8988T (cell line): ENCODE data around the gene SLC6A1.
"Not testable (repeated sequence)": the region's sequence is repeated elsewhere in the genome, so short reads cannot be mapped to it uniquely, and the experiment has no call there.

Source experiments
- DNase-seq: peaks from one replicate; pipeline ENCODE4 v3.0.0; 2011

SLC6A1 gene

GRCh38 chr3:11071096-11071755, 78.7 kb downstream of the SLC6A1 start:
- no peak for DNase-seq

GRCh38 chr3:11072631-11073030, 80.1 kb downstream of the SLC6A1 start:
- no peak for DNase-seq

- no peak for DNase-seq
Measured at GRCh38 chr3:11074011-11074410, 81.5 kb downstream of the SLC6A1 start.

DNA sequence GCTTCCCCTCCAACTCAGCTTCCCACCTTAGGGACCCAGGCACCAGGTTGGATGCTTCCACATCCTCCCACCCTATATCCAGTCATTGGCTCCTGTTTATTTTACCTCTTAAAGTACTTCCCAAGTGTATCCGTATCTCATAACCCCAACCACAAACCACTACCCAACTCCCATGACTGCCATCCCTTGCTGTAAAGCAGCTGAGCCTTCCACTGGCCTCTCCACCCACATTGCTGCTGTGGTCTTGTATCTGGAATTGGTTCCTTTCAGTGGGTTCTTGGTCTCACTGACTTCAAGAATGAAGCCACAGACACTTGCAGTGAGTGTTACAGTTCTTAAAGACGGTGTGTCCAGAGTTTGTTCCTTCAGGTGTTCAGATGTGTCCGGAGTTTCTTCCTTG, 81.9 kb downstream of the SLC6A1 start:
- no peak for DNase-seq

DNA sequence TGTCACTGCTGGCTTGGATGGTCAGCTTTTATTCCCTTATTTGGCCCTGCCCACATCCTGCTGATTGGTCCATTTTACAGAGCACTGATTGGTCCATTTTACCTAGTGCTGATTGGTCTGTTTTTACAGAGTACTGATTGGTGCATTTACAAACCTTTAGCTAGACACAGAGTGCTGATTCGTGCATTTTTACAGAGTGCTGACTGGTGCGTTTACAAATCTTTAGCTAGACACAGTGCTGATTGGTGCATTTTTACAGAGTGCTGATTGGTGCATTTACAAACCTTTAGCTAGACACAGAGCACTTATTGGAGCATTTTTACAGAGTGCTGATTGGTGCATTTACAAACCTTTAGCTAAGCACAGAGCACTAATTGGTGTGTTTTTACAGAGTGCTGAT, 82.6 kb downstream of the SLC6A1 start:
- DNase-seq: not testable (repeated sequence)

DNA sequence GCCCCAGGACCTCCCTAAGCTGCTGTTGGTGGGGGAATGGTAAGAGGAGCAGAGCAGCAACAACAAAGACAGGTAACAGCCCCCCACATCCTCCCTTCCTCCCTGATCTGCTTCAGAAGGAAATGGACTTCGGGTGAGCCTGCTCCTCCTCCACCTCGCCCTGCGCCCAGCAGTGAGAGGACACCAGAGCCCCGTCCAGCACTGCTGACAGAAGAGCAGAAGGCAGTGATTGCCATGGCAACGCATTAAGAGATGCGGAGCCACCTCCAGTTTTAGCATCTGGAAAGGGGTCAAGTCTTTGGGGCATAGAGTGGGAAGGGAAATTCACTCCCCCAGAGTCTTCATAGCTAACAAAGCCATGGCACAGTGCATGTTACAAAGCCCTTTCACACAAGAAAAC, 84.2 kb downstream of the SLC6A1 start:
- DNase-seq: no peak

DNA sequence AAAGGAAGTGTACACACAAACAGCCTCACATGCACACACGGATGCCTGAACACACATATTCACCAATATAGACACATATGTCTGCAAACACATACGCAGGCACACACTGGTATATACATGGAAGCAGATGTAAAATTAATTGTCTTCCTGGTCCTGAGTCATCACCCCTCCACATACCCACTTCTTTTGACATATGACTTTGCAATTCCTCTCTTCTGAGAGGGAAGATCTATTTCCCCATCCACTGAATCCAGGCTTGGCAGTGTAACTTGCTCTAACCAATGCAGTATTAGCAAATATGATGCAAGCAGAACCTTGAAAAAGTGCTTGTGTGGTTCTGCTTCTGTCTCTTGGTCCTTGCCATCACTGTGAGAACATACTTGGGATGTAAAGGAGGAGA, 84.9 kb downstream of the SLC6A1 start:
- DNase-seq: no peak

- no peak for DNase-seq
Measured at GRCh38 chr3:11078826-11079515, 86.4 kb downstream of the SLC6A1 start.

GRCh38 chr3:11080492-11080891, 87.9 kb downstream of the SLC6A1 start:
- DNase-seq: no peak

GRCh38 chr3:11084098-11084497, 91.5 kb downstream of the SLC6A1 start:
- DNase-seq: no peak

DNA sequence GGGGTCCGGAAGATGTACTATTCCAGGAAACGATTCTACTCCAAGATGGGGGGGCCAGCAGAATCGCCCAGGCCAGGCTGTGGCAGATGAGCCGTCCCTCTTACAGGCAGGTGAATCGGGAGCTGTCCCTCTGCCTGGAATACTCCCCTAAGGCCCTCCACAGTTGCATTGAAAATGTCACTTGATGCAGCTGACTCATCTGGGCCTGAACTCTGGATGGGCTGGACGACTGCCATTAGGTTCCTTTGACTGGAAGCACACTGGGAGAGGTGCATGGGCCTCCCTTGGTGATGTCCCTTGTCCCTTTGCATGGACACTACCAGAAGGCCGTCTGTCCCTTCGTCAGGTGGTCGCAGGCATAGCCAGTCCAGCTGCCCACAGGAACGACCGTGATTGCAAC, 92.1 kb downstream of the SLC6A1 start:
- DNase-seq: no peak

- DNase-seq: no peak
Measured at GRCh38 chr3:11085093-11085840, 92.7 kb downstream of the SLC6A1 start.

DNA sequence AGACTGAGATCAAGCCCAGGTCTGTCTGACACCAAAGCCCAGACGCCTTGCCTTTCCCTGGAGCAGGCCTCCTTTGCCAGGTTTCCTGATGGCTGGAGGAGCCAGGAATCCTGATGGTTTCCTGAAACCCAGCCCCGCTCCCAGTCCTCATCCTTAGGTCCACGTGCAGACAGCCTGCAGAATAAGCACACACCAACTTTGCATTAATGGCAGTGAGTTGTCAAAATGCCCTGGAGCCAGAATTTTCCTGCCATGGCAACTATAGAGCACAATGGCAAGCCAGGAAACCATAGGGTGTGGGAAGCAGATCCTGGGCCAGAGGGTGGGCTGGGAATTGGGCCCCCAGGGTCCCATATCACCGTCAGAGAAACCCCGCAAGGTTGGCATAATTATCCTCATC, 94.3 kb downstream of the SLC6A1 start:
- DNase-seq: no peak

GRCh38 chr3:11088066-11088465, 95.5 kb downstream of the SLC6A1 start:
- no peak for DNase-seq

GRCh38 chr3:11088831-11089230, 96.3 kb downstream of the SLC6A1 start:
- no peak for DNase-seq
